Measurements from ENCODE around the gene L3MBTL2. TPM values are rescaled to one million over a fixed set of nuclear protein-coding genes. Genes with fewer than 3 reads are reported as not detected.

The L3MBTL2 gene
- total and polyA plus RNA-seq, 10 of the 15 experiments (the other 5 are each of a cell fraction or from before 2014, with no cell fraction given) = 13.2 to 37.6 (median 28.2) TPM

DNA sequence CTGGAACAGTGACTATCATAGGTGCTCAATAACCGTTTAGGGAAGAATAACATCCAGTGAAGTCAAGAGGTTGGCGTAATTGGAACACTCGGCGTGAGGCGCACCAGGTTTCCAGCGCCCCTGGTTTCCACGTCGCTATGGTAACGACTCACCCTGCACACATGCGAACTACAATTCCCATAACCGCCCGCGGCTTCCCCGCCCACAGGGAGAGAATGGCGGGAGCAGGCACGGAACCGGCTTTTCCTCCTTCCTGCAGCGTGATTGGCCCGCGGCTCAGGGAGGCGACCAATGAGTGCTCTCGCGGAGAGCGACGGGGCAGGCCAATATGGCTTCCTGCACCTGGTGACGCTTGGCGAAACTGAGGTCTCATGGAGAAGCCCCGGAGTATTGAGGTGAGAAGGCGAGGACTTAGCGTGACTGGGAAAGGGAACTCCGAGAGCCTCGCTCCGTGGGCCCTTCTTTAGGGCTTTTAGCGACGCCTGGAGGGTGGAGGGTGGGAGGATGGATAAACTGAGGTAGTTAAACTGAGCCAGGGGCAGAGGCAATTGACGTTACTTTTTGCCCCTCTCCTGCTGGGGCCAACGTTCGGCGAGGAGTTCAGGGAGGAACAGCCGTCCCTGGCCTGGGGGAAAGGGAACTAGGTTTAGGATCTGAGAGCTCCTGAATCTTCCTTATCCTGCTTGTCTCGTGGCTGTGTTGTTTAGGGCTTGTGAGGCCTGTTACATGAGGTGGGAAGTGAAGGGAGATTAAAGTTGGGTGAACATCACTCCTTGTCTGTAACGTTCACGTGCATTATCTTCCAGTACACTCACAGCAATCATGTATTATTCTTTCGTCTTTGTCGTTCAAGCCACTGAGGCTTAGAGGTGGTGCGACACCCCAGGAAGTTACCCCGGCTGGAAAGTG is at the start of gene L3MBTL2 (continued):
- TF ChIP-seq TAF1 (IDR thresholded peaks at IDR 0.05; ENCODE audit: borderline replicate concordance, low read depth, low read length) (peak; percentile 80; the same call in 1 of the 2 replicates), EP300 (IDR thresholded peaks at IDR 0.05; ENCODE audit: borderline replicate concordance in 1 of 2, control insufficient read depth in 1 of 2, low read depth in 2 of 2, low read length in 2 of 2) (no peak), IKZF2 (IDR thresholded peaks at IDR 0.05) (peak in 1 of 2 experiments; percentile 55; a peak in 2 of 4 replicates), BMI1 (IDR thresholded peaks at IDR 0.05; ENCODE audit: borderline replicate concordance) (peak; percentile 98), CHD4 (IDR thresholded peaks at IDR 0.05) (no peak), CREB1 (IDR thresholded peaks at IDR 0.05; ENCODE audit: low read depth) (peak; percentile 84), TCF12 (IDR thresholded peaks at IDR 0.05; ENCODE audit: low read depth, low read length) (peak; percentile 62; the same call in 1 of the 2 replicates), NR2C1 (IDR thresholded peaks at IDR 0.05) (peak; percentile 50; the same call in 1 of the 2 replicates)
- TF ChIP-seq, protein P1, sequence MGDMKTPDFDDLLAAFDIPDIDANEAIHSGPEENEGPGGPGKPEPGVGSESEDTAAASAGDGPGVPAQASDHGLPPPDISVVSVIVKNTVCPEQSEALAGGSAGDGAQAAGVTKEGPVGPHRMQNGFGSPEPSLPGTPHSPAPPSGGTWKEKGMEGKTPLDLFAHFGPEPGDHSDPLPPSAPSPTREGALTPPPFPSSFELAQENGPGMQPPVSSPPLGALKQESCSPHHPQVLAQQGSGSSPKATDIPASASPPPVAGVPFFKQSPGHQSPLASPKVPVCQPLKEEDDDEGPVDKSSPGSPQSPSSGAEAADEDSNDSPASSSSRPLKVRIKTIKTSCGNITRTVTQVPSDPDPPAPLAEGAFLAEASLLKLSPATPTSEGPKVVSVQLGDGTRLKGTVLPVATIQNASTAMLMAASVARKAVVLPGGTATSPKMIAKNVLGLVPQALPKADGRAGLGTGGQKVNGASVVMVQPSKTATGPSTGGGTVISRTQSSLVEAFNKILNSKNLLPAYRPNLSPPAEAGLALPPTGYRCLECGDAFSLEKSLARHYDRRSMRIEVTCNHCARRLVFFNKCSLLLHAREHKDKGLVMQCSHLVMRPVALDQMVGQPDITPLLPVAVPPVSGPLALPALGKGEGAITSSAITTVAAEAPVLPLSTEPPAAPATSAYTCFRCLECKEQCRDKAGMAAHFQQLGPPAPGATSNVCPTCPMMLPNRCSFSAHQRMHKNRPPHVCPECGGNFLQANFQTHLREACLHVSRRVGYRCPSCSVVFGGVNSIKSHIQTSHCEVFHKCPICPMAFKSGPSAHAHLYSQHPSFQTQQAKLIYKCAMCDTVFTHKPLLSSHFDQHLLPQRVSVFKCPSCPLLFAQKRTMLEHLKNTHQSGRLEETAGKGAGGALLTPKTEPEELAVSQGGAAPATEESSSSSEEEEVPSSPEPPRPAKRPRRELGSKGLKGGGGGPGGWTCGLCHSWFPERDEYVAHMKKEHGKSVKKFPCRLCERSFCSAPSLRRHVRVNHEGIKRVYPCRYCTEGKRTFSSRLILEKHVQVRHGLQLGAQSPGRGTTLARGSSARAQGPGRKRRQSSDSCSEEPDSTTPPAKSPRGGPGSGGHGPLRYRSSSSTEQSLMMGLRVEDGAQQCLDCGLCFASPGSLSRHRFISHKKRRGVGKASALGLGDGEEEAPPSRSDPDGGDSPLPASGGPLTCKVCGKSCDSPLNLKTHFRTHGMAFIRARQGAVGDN (IDR thresholded peaks at IDR 0.05) = peak; percentile 70
- TF ChIP-seq, protein P2, sequence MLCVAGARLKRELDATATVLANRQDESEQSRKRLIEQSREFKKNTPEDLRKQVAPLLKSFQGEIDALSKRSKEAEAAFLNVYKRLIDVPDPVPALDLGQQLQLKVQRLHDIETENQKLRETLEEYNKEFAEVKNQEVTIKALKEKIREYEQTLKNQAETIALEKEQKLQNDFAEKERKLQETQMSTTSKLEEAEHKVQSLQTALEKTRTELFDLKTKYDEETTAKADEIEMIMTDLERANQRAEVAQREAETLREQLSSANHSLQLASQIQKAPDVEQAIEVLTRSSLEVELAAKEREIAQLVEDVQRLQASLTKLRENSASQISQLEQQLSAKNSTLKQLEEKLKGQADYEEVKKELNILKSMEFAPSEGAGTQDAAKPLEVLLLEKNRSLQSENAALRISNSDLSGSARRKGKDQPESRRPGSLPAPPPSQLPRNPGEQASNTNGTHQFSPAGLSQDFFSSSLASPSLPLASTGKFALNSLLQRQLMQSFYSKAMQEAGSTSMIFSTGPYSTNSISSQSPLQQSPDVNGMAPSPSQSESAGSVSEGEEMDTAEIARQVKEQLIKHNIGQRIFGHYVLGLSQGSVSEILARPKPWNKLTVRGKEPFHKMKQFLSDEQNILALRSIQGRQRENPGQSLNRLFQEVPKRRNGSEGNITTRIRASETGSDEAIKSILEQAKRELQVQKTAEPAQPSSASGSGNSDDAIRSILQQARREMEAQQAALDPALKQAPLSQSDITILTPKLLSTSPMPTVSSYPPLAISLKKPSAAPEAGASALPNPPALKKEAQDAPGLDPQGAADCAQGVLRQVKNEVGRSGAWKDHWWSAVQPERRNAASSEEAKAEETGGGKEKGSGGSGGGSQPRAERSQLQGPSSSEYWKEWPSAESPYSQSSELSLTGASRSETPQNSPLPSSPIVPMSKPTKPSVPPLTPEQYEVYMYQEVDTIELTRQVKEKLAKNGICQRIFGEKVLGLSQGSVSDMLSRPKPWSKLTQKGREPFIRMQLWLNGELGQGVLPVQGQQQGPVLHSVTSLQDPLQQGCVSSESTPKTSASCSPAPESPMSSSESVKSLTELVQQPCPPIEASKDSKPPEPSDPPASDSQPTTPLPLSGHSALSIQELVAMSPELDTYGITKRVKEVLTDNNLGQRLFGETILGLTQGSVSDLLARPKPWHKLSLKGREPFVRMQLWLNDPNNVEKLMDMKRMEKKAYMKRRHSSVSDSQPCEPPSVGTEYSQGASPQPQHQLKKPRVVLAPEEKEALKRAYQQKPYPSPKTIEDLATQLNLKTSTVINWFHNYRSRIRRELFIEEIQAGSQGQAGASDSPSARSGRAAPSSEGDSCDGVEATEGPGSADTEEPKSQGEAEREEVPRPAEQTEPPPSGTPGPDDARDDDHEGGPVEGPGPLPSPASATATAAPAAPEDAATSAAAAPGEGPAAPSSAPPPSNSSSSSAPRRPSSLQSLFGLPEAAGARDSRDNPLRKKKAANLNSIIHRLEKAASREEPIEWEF (IDR thresholded peaks at IDR 0.05; ENCODE audit: insufficient replicate concordance, low read depth, low read length) = no peak
- TF ChIP-seq, protein P3, sequence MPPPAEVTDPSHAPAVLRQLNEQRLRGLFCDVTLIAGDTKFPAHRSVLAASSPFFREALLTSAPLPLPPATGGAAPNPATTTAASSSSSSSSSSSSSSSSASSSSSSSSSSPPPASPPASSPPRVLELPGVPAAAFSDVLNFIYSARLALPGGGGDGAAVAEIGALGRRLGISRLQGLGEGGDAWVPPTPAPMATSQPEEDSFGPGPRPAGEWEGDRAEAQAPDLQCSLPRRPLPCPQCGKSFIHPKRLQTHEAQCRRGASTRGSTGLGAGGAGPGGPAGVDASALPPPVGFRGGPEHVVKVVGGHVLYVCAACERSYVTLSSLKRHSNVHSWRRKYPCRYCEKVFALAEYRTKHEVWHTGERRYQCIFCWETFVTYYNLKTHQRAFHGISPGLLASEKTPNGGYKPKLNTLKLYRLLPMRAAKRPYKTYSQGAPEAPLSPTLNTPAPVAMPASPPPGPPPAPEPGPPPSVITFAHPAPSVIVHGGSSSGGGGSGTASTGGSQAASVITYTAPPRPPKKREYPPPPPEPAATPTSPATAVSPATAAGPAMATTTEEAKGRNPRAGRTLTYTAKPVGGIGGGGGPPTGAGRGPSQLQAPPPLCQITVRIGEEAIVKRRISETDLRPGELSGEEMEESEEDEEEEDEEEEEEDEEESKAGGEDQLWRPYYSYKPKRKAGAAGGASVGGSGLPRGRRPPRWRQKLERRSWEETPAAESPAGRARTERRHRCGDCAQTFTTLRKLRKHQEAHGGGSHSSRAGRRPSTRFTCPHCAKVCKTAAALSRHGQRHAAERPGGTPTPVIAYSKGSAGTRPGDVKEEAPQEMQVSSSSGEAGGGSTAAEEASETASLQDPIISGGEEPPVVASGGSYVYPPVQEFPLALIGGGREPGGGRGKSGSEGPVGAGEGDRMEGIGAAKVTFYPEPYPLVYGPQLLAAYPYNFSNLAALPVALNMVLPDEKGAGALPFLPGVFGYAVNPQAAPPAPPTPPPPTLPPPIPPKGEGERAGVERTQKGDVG (CRISPR knock-in tag; IDR thresholded peaks at IDR 0.05) = no peak

Measured in GM12878 (cell line).